Trophoblast cell (in vitro differentiated cells and primary cell): Measurements from ENCODE around the gene RNF150.
"Not testable (repeated sequence)": the region's sequence is repeated elsewhere in the genome, so short reads cannot be mapped to it uniquely, and the experiment has no call there.

Source experiments
- DNase-seq, 2 donors: peaks; one replicate each; pipeline ENCODE4 v3.0.0-alpha.2; 2016
- H2AFZ ChIP-seq: 2 replicates; pipeline ENCODE4 v1.6.1; 2013; ENCODE audit warnings: low read length, moderate library complexity, mild to moderate bottlenecking; ENCODE audit not compliant: insufficient read depth, poor library complexity
- H2AK5ac ChIP-seq: 2 replicates; pipeline ENCODE4 v1.6.1; 2013; ENCODE audit warnings: mild to moderate bottlenecking, low read length
- H2BK120ac ChIP-seq: 2 replicates; pipeline ENCODE4 v1.6.1; 2013; ENCODE audit warnings: low read length, mild to moderate bottlenecking, moderate library complexity; ENCODE audit not compliant: insufficient read depth, poor library complexity
- H2BK12ac ChIP-seq: 2 replicates; pipeline ENCODE4 v1.6.1; 2013; ENCODE audit warnings: mild to moderate bottlenecking, low read length, moderate library complexity
- H2BK5ac ChIP-seq: 2 replicates; pipeline ENCODE4 v1.6.1; 2013; ENCODE audit warnings: low read length, low read depth, moderate library complexity, mild to moderate bottlenecking; ENCODE audit not compliant: poor library complexity
- H3K14ac ChIP-seq: 2 replicates; pipeline ENCODE4 v1.6.1; 2013; ENCODE audit warnings: mild to moderate bottlenecking, low read length
- H3K18ac ChIP-seq: 2 replicates; pipeline ENCODE4 v1.6.1; 2013; ENCODE audit warnings: mild to moderate bottlenecking, low read length
- H3K23ac ChIP-seq: 2 replicates; pipeline ENCODE4 v1.6.1; 2013; ENCODE audit warnings: low read length
- H3K27ac ChIP-seq: 2 replicates; pipeline ENCODE4 v1.5.1; 2013; ENCODE audit warnings: low read depth, mild to moderate bottlenecking, inconsistent platforms, low read length, moderate library complexity
- H3K27me3 ChIP-seq: 2 replicates; pipeline ENCODE4 v1.6.1; 2013; ENCODE audit warnings: inconsistent platforms, mild to moderate bottlenecking, low read length, moderate library complexity; ENCODE audit not compliant: insufficient read depth
- H3K36me3 ChIP-seq, 2 experiments: 1 replicate in 1 of 2; 2 replicates in 1 of 2; pipeline ENCODE4 v1.6.1; 2013; ENCODE audit warnings: low read length in 2 of 2, mild to moderate bottlenecking in 2 of 2, moderate library complexity in 1 of 2; ENCODE audit not compliant: insufficient read depth in 2 of 2, control insufficient read depth in 1 of 2
- H3K4ac ChIP-seq: 2 replicates; pipeline ENCODE4 v1.6.1; 2013; ENCODE audit warnings: low read depth, mild to moderate bottlenecking, low read length, moderate library complexity
- H3K4me1 ChIP-seq, 2 experiments: 1 replicate in 1 of 2; 2 replicates in 1 of 2; pipeline ENCODE4 v1.6.1; 2013; ENCODE audit warnings: low read length in 2 of 2, mild to moderate bottlenecking in 2 of 2, moderate library complexity in 1 of 2; ENCODE audit not compliant: insufficient read depth in 2 of 2, control insufficient read depth in 1 of 2
- H3K4me2 ChIP-seq: 2 replicates; pipeline ENCODE4 v1.6.1; 2013; ENCODE audit warnings: inconsistent platforms, mild to moderate bottlenecking, low read length, moderate library complexity
- H3K4me3 ChIP-seq: 2 replicates; pipeline ENCODE4 v1.5.1; 2013; ENCODE audit warnings: mild to moderate bottlenecking, low read depth, low read length, inconsistent platforms
- H3K79me1 ChIP-seq: one replicate; pipeline ENCODE4 v1.6.1; 2013; ENCODE audit warnings: low read length
- H3K79me2 ChIP-seq: 2 replicates; pipeline ENCODE4 v1.6.1; 2013; ENCODE audit warnings: low read length, mild to moderate bottlenecking; ENCODE audit not compliant: control insufficient read depth, insufficient read depth, poor library complexity
- H3K9ac ChIP-seq: 2 replicates; pipeline ENCODE4 v1.6.1; 2013; ENCODE audit warnings: mild to moderate bottlenecking, low read length
- H3K9me3 ChIP-seq: 2 replicates; pipeline ENCODE4 v1.6.1; 2013; ENCODE audit warnings: low read depth, mild to moderate bottlenecking, control low read depth, inconsistent platforms, low read length; ENCODE audit not compliant: insufficient read depth
- H4K12ac ChIP-seq: 2 replicates; pipeline ENCODE4 v1.6.1; 2013; ENCODE audit warnings: low read depth, mild to moderate bottlenecking, low read length, moderate library complexity
- H4K8ac ChIP-seq: 2 replicates; pipeline ENCODE4 v1.6.1; 2013; ENCODE audit warnings: low read depth, mild to moderate bottlenecking, low read length, moderate library complexity
- H4K91ac ChIP-seq: one replicate; pipeline ENCODE4 v1.6.1; 2013; ENCODE audit warnings: low read depth, mild to moderate bottlenecking, low read length, moderate library complexity
- WGBS: extraction: QIAGEN DNeasy Blood & Tissue Kit; methylation state at CpG from one replicate; pipeline ENCODE4 v1.1.7; 2013; ENCODE audit warnings: missing lambda C conversion rate; ENCODE audit not compliant: insufficient read length, insufficient coverage; ENCODE audit errors: extremely low coverage; 5-methylcytosine and 5-hydroxymethylcytosine counted together

The RNF150 gene

GRCh38 chr4:141057582-141057981, 75.7 kb downstream of the RNF150 start:
- no CpG with 5 or more reads among the region's 2 CpGs for WGBS
- H3K27me3 ChIP-seq, result no peaks in the 10 kb centered on the region
- H3K36me3 ChIP-seq, result no peaks in the 10 kb centered on the region
- no peak overlapping the region for H3K4ac ChIP-seq
- H3K23ac ChIP-seq, result peak overlapping the region; percentile 74
- no peak overlapping the region for H3K14ac ChIP-seq
- no peak overlapping the region for H3K27ac ChIP-seq
- no peak overlapping the region for H3K9ac ChIP-seq
- no peak overlapping the region for H4K8ac ChIP-seq
- no peaks in the 10 kb centered on the region for H3K4me1 ChIP-seq
- H4K91ac ChIP-seq, result no peak overlapping the region
- H3K4me3 ChIP-seq, result no peak overlapping the region
- no peak overlapping the region for H3K18ac ChIP-seq
- no peaks in the 10 kb centered on the region for H3K79me1 ChIP-seq
- no peak overlapping the region for H2BK120ac ChIP-seq
- H2BK5ac ChIP-seq, result no peak overlapping the region
- H3K9me3 ChIP-seq, result no peaks in the 10 kb centered on the region
- H3K79me2 ChIP-seq, result no peaks in the 10 kb centered on the region
- H2BK12ac ChIP-seq, result no peak overlapping the region
- H2AFZ ChIP-seq, result no peak overlapping the region
- DNase-seq, result no peak
- no peak overlapping the region for H3K4me2 ChIP-seq
- no peak overlapping the region for H4K12ac ChIP-seq
- H2AK5ac ChIP-seq, result no peak overlapping the region

DNA sequence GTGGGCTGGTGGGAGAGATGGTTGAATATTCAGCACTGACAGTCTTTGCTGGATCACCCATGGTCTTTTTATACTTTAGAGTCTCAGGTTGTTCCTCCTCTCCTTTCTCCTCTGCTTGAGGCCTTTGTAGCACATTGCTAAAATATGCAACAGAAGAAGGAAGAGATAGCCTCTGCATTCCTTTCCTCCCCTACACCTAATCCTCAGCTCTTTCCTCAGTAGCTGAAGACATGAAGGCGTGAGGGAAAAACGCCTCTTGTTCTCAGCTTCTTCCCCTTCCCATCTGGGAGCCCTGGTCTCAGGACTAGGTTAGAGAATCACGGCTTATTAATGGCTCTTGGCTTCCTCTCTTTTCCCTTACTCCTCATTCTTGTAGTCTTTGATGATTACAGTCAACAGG, 76.8 kb downstream of the RNF150 start:
- DNase-seq, result no peak
- Histone ChIP-seq H4K8ac (no peak overlapping the region), H2AK5ac (no peak overlapping the region), H3K4ac (no peak overlapping the region), H3K27ac (no peak overlapping the region), H4K12ac (no peak overlapping the region), H3K18ac (no peak overlapping the region), H3K27me3 (no peaks in the 10 kb centered on the region), H3K9ac (no peak overlapping the region), H2BK12ac (no peak overlapping the region), H3K79me1 (no peaks in the 10 kb centered on the region), H3K14ac (no peak overlapping the region), H3K23ac (no peak overlapping the region), H3K4me1 (no peaks in the 10 kb centered on the region), H2BK120ac (no peak overlapping the region), H3K79me2 (no peaks in the 10 kb centered on the region), H3K4me3 (no peak overlapping the region), H2BK5ac (no peak overlapping the region), H4K91ac (no peak overlapping the region), H3K36me3 (no peaks in the 10 kb centered on the region), H3K4me2 (no peak overlapping the region), H3K9me3 (no peaks in the 10 kb centered on the region), H2AFZ (no peak overlapping the region)
- no CpG with 5 or more reads among the region's 3 CpGs for WGBS

GRCh38 chr4:141054446-141054845, 78.8 kb downstream of the RNF150 start:
- no peak overlapping the region for H2BK120ac ChIP-seq
- H3K36me3 ChIP-seq, result no peaks in the 10 kb centered on the region
- no peaks in the 10 kb centered on the region for H3K79me1 ChIP-seq
- no peak overlapping the region for H2BK12ac ChIP-seq
- no peak overlapping the region for H3K14ac ChIP-seq
- H3K79me2 ChIP-seq, result no peaks in the 10 kb centered on the region
- H2AK5ac ChIP-seq, result no peak overlapping the region
- H3K23ac ChIP-seq, result no peak overlapping the region
- H4K8ac ChIP-seq, result no peak overlapping the region
- H2AFZ ChIP-seq, result no peak overlapping the region
- H3K4me3 ChIP-seq, result no peak overlapping the region
- H4K91ac ChIP-seq, result no peak overlapping the region
- H3K9ac ChIP-seq, result no peak overlapping the region
- H3K4me2 ChIP-seq, result no peak overlapping the region
- WGBS, result no CpG with 5 or more reads among the region's 2 CpGs
- peaks cover 5% of the 10 kb centered on the region for H3K9me3 ChIP-seq
- no peak overlapping the region for H3K27ac ChIP-seq
- no peak overlapping the region for H2BK5ac ChIP-seq
- H3K18ac ChIP-seq, result no peak overlapping the region
- H3K4ac ChIP-seq, result no peak overlapping the region
- H3K27me3 ChIP-seq, result no peaks in the 10 kb centered on the region
- DNase-seq, result no peak
- no peak overlapping the region for H4K12ac ChIP-seq
- no peaks in the 10 kb centered on the region for H3K4me1 ChIP-seq

DNA sequence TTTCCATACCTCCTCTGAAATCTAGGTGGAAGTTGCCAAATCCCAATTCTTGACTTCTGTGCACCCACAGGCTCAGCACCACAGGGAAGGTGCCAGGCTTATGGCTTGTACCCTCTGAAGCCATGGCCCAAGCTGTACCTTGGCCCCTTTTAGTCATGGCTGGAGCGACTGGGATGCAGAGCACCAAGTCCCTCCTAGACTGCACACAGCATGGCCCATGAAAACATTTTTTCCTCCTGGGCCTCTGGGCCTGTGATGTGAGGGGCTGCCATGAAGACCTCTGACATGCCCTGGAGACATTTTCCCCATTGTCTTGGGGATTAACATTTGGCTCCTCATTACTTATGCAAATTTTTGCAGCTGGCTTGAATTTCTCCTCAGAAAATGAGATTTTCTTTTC, 82.3 kb downstream of the RNF150 start:
- not testable (repeated sequence) for H3K4me2 ChIP-seq, H3K9me3 ChIP-seq, H3K4me3 ChIP-seq, H2BK5ac ChIP-seq, H4K91ac ChIP-seq, H3K23ac ChIP-seq, H2BK12ac ChIP-seq, H3K4ac ChIP-seq, H2AK5ac ChIP-seq, DNase-seq, H2BK120ac ChIP-seq, H3K27ac ChIP-seq, H2AFZ ChIP-seq, H3K36me3 ChIP-seq, H3K14ac ChIP-seq, H4K8ac ChIP-seq, H3K79me1 ChIP-seq, H3K27me3 ChIP-seq, H3K79me2 ChIP-seq, H4K12ac ChIP-seq, H3K18ac ChIP-seq, H3K4me1 ChIP-seq, H3K9ac ChIP-seq
- WGBS, result no CpG with 5 or more reads among the region's 1 CpG
